ENCODE data around the gene ATL1.

The ATL1 gene

DNA sequence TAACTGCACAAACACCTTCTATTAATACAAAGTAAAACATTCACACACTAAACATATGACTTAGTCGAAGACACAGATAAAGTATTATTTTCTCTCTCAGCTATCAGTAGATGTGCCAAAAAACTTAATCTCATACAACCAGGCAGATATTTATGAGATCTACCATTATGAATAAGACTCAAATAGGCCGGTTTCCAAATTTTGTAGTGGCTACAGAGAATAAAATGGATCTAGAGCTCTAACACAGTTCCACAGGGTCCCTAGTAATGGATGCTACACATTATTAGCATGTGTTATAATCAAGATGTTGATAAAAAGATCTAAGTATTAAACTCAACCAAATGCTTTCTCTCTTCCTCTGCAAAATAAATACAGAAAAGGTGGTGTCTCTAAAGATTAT is 97.8 kb downstream of the ATL1 start (continued):
- TF ChIP-seq ZNF670 (tag by site-specific recombination; IDR thresholded peaks at IDR 0.05; ENCODE audit: low read depth) (no peak), AEBP2 (tag by site-specific recombination; IDR thresholded peaks at IDR 0.05; ENCODE audit: borderline replicate concordance) (no peak), ZNF138 (tag by site-specific recombination; IDR thresholded peaks at IDR 0.05; ENCODE audit: borderline replicate concordance) (no peak), ZNF792 (tag by site-specific recombination; IDR thresholded peaks at IDR 0.05) (no peak), ZNF704 (tag by site-specific recombination; IDR thresholded peaks at IDR 0.05) (no peak)
- TF ChIP-seq, protein P1, sequence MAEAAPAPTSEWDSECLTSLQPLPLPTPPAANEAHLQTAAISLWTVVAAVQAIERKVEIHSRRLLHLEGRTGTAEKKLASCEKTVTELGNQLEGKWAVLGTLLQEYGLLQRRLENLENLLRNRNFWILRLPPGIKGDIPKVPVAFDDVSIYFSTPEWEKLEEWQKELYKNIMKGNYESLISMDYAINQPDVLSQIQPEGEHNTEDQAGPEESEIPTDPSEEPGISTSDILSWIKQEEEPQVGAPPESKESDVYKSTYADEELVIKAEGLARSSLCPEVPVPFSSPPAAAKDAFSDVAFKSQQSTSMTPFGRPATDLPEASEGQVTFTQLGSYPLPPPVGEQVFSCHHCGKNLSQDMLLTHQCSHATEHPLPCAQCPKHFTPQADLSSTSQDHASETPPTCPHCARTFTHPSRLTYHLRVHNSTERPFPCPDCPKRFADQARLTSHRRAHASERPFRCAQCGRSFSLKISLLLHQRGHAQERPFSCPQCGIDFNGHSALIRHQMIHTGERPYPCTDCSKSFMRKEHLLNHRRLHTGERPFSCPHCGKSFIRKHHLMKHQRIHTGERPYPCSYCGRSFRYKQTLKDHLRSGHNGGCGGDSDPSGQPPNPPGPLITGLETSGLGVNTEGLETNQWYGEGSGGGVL (tag by site-specific recombination; IDR thresholded peaks at IDR 0.05), result no peak

DNA sequence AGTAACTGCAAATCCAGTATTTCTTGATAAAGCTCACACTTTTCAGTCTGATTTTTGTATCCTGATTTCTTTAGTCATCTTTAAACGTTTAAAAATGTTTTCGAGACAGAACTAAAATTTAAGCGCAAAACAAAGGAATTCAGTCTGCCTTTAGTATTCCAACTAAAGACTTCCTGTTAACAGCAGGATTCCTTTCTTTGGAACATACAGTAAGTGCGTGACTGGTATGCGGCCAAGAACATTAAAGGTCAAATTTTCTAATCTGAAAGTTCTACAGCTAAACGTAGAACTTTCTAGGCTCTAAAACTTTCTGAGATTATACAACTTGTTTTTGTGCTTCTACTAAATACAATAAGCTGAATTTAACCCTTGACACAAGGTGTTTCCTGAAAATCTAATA is 98.3 kb downstream of the ATL1 start:
- ChIA-PET POLR2A (interaction anchor here (1.0 to 2.0 kb wide), 2 partner anchors 10 to 17 kb away, joined by 3 to 8 read pairs; partner anchors contain the start of gene SAV1), CTCF (interaction anchor here (1.0 to 1.2 kb wide), 3 partner anchors 10 to 57 kb away, joined by 3 read pairs; partner anchors contain the start of gene SAV1)
- Histone ChIP-seq H3K36me3 (ENCODE audit: control insufficient read depth in 2 of 2, insufficient read depth in 1 of 2, low read length in 2 of 2) (peaks cover 0 to 14% of the 10 kb centered on the region in 2 experiments), H3K9me3 (ENCODE audit: control insufficient read depth, insufficient read depth, low read depth, low read length) (no peaks in the 10 kb centered on the region), H3K4me1 (ENCODE audit: control insufficient read depth, insufficient read depth, low read length) (peaks cover 14% of the 10 kb centered on the region), H3K4me3 (ENCODE audit: low read depth, low read length) (no peak overlapping the region), H3K27ac (ENCODE audit: extremely low read depth, low read depth, low read length) (no peak overlapping the region)
- TF ChIP-seq, protein P2, sequence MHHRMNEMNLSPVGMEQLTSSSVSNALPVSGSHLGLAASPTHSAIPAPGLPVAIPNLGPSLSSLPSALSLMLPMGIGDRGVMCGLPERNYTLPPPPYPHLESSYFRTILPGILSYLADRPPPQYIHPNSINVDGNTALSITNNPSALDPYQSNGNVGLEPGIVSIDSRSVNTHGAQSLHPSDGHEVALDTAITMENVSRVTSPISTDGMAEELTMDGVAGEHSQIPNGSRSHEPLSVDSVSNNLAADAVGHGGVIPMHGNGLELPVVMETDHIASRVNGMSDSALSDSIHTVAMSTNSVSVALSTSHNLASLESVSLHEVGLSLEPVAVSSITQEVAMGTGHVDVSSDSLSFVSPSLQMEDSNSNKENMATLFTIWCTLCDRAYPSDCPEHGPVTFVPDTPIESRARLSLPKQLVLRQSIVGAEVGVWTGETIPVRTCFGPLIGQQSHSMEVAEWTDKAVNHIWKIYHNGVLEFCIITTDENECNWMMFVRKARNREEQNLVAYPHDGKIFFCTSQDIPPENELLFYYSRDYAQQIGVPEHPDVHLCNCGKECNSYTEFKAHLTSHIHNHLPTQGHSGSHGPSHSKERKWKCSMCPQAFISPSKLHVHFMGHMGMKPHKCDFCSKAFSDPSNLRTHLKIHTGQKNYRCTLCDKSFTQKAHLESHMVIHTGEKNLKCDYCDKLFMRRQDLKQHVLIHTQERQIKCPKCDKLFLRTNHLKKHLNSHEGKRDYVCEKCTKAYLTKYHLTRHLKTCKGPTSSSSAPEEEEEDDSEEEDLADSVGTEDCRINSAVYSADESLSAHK (tag by site-specific recombination; IDR thresholded peaks at IDR 0.05), result no peak
- TF ChIP-seq ZNF146 (tag by site-specific recombination; IDR thresholded peaks at IDR 0.05) (no peak), ZFP37 (tag by site-specific recombination; IDR thresholded peaks at IDR 0.05) (no peak), ZNF555 (tag by site-specific recombination; conservative IDR thresholded peaks at IDR 0.05) (no peak), SALL2 (tag by site-specific recombination; IDR thresholded peaks at IDR 0.05; ENCODE audit: borderline replicate concordance) (no peak), FEZF1 (tag by site-specific recombination; IDR thresholded peaks at IDR 0.05) (no peak), ZNF658 (tag by site-specific recombination; IDR thresholded peaks at IDR 0.05) (no peak), PRDM1 (tag by site-specific recombination; IDR thresholded peaks at IDR 0.05) (peak; percentile 86), PRDM6 (tag by site-specific recombination; IDR thresholded peaks at IDR 0.05) (peak; percentile 73)

All from HEK293 (cell line).